Peyer's patch (tissue), 4 donors: ENCODE measurements around the gene MSANTD1. TPM values are rescaled to one million over a fixed set of nuclear protein-coding genes. Genes with fewer than 3 reads are reported as not detected.

Source experiments
- DNase-seq, 3 donors: peaks; one replicate each; pipeline ENCODE4 v3.0.0-alpha.2; 2017 to 2019
- H3K27ac ChIP-seq, 4 donors: fragments of 200-600 bp; sonication (generic); one replicate each; pipeline ENCODE4 v1.5.1; 2016 to 2019
- H3K27me3 ChIP-seq, 2 donors: fragments of 200-600 bp; sonication (generic); one replicate each; pipeline ENCODE4 v1.5.1; 2019
- H3K36me3 ChIP-seq, 3 donors: fragments of 200-600 bp; sonication (generic); one replicate each; pipeline ENCODE4 v1.5.1; 2016 to 2019
- H3K4me1 ChIP-seq, 4 donors: fragments of 200-600 bp; sonication (generic); one replicate each; pipeline ENCODE4 v1.5.1; 2016 to 2019
- H3K4me3 ChIP-seq, 4 donors: fragments of 200-600 bp; sonication (generic); 1 replicate in 3 of 4; 2 replicates in 1 of 4; pipeline ENCODE4 v1.5.1; 2016 to 2019; ENCODE audit warnings: mild to moderate bottlenecking in 1 of 4
- H3K9me3 ChIP-seq, 4 donors: fragments of 200-600 bp; sonication (generic); one replicate each; pipeline ENCODE4 v1.5.1; 2016 to 2019; ENCODE audit warnings: mild to moderate bottlenecking in 1 of 4
- CTCF ChIP-seq, 6 experiments: fragments of 450-650 bp in 4 of 6; fragments of 200-600 bp in 2 of 6; sonication (generic) in 1 of 6; IDR thresholded peaks; one replicate each; pipeline ENCODE4 v1.5.1; 2017 to 2019; ENCODE audit warnings: antibody characterized with exemption in 6 of 6, mild to moderate bottlenecking in 3 of 6, moderate library complexity in 1 of 6
- POLR2A ChIP-seq, 2 donors: fragments of 450-650 bp; IDR thresholded peaks; one replicate each; pipeline ENCODE4 v1.5.1; 2017; ENCODE audit warnings: antibody characterized with exemption in 2 of 2, mild to moderate bottlenecking in 2 of 2, moderate library complexity in 2 of 2
- total RNA-seq, 4 donors: library from RNA; depleted of rRNA; stranded (reverse); fragments of >200 nt; gene quantifications; one replicate each; pipeline ENCODE4 v1.1.0, GENCODE V29; 2016

Gene MSANTD1
- total RNA-seq, 4 donors from 2014 or later = 0.35 to 2.5 (median 1.5) TPM

DNA sequence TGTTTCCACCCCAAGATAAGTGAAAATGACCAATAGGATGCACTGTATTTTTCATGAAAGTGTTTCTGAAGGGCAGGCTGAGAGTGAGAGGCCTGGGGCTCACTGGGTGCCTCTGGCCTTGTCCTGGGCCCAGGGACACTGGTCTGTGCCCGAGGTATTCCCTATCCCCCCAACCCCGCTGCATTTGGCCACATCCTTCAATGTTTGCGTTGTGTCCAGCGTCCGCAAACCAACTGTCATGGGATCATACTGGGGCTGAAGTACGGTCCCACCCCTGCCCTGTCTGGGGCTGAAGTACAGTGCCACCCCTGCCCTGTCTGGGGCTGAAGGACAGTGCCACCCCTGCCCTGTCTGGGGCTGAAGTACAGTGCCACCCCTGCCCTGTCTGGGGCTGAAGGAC, 22.0 kb upstream of the MSANTD1 start:
- H3K27me3 ChIP-seq = no peaks in the 10 kb centered on the region
- TF ChIP-seq CTCF (IDR thresholded peaks at IDR 0.05) (no peak), POLR2A (IDR thresholded peaks at IDR 0.05) (no peak)
- H3K36me3 ChIP-seq = peaks cover 0 to 82% (median 0%) of the 10 kb centered on the region in 3 donors
- no peaks in the 10 kb centered on the region for H3K9me3 ChIP-seq
- no peak for DNase-seq
- H3K27ac ChIP-seq = peak overlapping the region in 2 of 4 donors; percentile 60 to 65
- no peaks in the 10 kb centered on the region for H3K4me1 ChIP-seq
- no peak overlapping the region for H3K4me3 ChIP-seq

- H3K9me3 ChIP-seq = no peaks in the 10 kb centered on the region
- TF ChIP-seq POLR2A (IDR thresholded peaks at IDR 0.05) = no peak
- no peak for TF ChIP-seq CTCF (IDR thresholded peaks at IDR 0.05)
- no peaks in the 10 kb centered on the region for H3K4me1 ChIP-seq
- H3K4me3 ChIP-seq = no peak overlapping the region
- DNase-seq = peak in 1 of 3 donors; percentile 29
- H3K27ac ChIP-seq = no peak overlapping the region
- H3K27me3 ChIP-seq = no peaks in the 10 kb centered on the region
- peaks cover 0 to 82% (median 0%) of the 10 kb centered on the region in 3 donors for H3K36me3 ChIP-seq
Observed at GRCh38 chr4:3227878-3228675, 20.9 kb upstream of the MSANTD1 start.

GRCh38 chr4:3228881-3229280, 20.1 kb upstream of the MSANTD1 start:
- Histone ChIP-seq H3K36me3 (peaks cover 0 to 81% (median 0%) of the 10 kb centered on the region in 3 donors), H3K27ac (no peak overlapping the region)

DNA sequence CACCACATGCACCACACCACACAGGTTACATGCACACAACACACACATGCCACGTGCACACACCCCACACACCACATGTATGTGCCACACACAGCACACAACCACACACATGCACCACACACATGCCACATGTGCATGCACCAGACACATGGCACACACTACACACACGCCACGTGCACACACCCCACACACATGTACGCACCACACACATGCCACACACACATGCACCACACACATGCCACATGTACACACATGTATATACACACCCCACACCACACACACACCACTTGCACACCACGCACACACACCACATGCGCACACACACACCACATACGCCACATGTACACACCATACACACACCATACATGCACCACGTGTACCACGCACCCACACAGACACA, 19.6 kb upstream of the MSANTD1 start:
- H3K36me3 ChIP-seq = peaks cover 0 to 81% (median 0%) of the 10 kb centered on the region in 3 donors
- H3K4me3 ChIP-seq = no peak overlapping the region
- H3K9me3 ChIP-seq = no peaks in the 10 kb centered on the region
- no peaks in the 10 kb centered on the region for H3K27me3 ChIP-seq
- H3K27ac ChIP-seq = no peak overlapping the region
- no peak for DNase-seq
- TF ChIP-seq POLR2A (IDR thresholded peaks at IDR 0.05) (no peak), CTCF (IDR thresholded peaks at IDR 0.05) (no peak)
- H3K4me1 ChIP-seq = no peaks in the 10 kb centered on the region

More at GRCh38 chr4:3228881-3229280, 20.1 kb upstream of the MSANTD1 start:
- Histone ChIP-seq H3K4me1 (no peaks in the 10 kb centered on the region), H3K9me3 (no peaks in the 10 kb centered on the region), H3K4me3 (no peak overlapping the region), H3K27me3 (no peaks in the 10 kb centered on the region)
- TF ChIP-seq CTCF (IDR thresholded peaks at IDR 0.05) = no peak
- no peak for TF ChIP-seq POLR2A (IDR thresholded peaks at IDR 0.05)
- DNase-seq = no peak

GRCh38 chr4:3229964-3230363, 19.0 kb upstream of the MSANTD1 start:
- DNase-seq = no peak
- H3K27me3 ChIP-seq = no peaks in the 10 kb centered on the region
- TF ChIP-seq CTCF (IDR thresholded peaks at IDR 0.05) (no peak), POLR2A (IDR thresholded peaks at IDR 0.05) (no peak)
- H3K9me3 ChIP-seq = no peaks in the 10 kb centered on the region
- H3K36me3 ChIP-seq = peaks cover 0 to 81% (median 0%) of the 10 kb centered on the region in 3 donors
- no peak overlapping the region for H3K27ac ChIP-seq
- H3K4me1 ChIP-seq = no peaks in the 10 kb centered on the region
- no peak overlapping the region for H3K4me3 ChIP-seq
